Dermis blood vessel endothelial cell (primary cell): Measurements from ENCODE around the gene EQTN. TPM values are rescaled to one million over a fixed set of nuclear protein-coding genes. Genes with fewer than 3 reads are reported as not detected.

Experiments used
- DNase-seq: peaks from one replicate; pipeline ENCODE4 v3.0.0; 2010
- total RNA-seq: library from RNA; depleted of rRNA; stranded (reverse); fragments of >200 nt; gene quantifications from 2 replicates; pipeline ENCODE4 v1.2.3, GENCODE V29; 2014

Gene EQTN
- not detected in 2 replicates for total RNA-seq

GRCh38 chr9:27297050-27297449 is at the start of gene EQTN:
Gene EQTN (minus strand): TSS chr9:27297150. CDS start chr9:27297055, 95 bp downstream.
- no peak for DNase-seq

DNA sequence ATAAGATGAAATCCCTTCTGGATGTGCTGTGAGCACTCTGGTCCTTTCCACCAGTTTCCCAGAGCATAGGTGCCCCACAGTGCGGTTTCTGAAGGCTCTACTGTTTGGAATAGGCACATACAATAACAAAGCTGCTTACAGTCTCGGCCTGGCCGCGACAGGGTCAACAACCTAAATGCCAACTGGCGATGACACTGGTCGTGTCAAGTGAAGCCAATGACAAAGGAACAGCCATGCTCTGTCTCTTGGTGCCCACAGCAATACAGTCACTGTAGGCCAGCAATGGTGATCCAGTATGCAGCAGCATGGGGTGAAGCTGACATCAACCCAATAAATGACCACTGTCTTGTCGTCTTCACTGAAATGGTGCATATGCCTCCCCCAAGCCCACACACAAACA is 47.8 kb upstream of the EQTN start:
- no peak for DNase-seq

- no peak for DNase-seq
These were observed 44.8 kb upstream of the EQTN start for GRCh38 chr9:27341545-27342294.

DNA sequence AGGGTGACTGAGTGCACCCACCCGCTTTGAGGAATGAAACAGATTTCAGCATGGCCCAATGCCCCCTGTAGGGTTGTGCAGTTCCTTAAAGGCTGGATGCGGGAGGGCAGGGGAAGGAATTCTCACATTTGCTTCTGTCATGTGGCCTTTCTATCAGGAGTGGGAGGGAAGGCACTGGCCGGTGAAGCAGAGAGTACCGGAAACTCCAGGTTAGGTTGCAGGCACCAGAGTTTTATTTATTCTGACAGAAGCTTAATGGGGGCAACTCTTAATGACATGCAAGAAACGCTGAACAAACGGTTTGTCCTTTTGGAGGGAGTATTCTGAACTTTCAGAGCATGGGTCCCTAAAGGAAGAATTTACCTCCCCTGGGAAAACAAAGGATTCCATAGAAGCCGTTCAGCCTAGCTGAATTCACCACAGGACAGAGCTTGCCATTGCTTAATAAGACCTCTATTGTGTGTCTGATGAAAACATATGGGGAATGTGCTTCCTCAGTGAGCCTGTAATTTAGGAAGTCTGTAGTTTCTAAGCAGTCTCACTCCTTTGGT is 44.1 kb upstream of the EQTN start:
- DNase-seq = no peak

GRCh38 chr9:27340285-27340674 is 43.3 kb upstream of the EQTN start:
- DNase-seq = no peak

DNA sequence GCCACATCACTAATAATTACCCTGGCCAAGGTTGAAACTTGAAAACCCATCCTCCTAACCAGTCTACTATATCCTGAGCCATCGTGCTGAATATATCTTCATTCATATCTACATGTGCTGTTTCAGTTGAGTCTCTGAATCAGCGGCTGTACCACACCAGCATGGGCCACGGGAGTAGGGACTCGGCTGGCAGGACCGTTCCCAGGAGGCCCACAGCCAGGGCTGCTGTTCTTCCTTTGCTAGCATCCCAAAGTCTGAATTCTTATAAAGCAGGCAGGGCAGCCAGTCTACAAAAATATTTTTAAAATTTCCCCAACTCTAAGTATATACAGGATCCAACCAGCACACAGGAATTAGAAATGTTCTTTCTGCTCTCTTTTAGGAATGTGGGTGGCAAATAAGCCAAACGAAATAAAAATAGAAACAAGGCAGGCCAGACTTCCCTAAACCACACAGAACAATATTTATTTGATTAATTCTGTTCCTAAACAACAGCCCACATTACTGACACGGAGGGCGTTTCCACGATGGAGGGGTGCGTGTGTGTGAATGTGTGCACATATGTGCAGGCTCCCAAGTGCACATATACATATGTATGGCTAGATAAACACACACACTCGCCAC is 42.8 kb upstream of the EQTN start:
- DNase-seq = no peak

DNA sequence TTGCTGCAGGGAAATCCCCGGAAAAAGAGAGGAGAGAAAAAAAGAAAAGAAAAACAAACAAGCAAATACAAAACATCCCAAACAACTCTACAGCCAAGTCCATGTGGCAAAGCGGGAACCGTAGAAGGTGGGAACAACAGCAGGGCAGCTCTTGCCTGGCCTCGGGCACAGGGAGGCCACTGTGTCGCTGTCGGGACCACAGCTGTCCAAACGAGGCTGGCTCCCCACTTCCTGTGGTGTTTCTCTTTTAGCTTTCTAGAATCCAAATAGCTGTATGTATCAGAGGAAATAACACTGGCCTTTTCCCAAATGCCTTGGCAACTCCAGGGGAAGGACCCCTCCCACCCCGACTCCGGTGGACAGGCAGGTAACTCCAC is 41.6 kb upstream of the EQTN start:
- no peak for DNase-seq

DNA sequence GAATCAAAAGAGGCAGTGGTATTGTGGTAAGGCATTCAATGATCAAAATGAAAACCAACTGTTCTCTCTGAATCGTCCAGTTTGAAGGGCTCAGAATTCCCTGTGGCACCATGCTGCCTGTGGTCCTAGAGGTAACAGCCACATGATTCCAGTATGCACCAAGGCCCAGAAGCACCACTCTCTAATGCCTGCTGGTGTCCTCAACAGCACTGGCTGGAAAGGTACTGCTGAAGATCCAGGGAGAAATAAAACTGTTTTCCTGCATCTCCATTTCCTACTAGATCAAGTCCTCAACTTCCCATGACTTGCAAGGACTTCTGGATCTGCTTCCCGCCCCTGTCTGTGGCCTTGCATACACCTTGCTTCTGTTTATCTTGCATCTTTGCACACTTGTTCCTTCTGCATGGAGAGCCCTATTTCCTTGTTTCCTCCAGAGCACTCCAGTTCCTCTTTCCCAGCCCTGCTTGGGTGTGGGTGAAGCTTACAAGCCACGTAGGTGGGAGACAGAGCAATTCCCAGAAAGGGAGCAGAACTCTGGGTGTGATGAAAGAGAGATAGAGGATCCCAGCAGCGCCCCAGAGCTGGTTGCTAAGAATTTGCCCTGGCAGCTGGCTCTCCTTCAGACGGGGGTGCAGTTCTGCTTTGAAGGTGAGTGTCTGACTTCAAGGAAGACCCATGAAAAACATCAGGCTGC is 41.0 kb upstream of the EQTN start:
- DNase-seq = no peak

DNA sequence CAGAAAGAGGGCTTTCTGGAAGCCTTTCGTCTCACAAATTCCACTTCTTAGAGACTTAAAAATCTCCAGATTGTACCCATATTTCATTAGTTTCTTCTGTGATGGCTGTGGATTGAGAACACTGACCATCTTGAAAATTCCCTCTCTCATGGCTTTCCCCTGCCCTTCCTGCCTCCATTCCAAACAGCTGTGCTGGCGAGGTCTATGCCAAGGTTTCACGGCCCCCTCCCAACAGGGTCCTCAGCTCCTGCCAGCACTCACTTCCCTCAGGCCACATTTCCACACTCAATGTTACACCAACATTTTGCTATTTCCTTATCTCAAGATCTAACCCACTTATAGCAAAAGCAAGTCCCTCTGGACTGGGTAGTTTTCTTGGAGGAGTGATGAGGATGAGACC is 40.3 kb upstream of the EQTN start:
- DNase-seq = no peak

- no peak for DNase-seq
These were observed 39.9 kb upstream of the EQTN start for GRCh38 chr9:27336829-27337228.

- DNase-seq = no peak
These were observed 39.2 kb upstream of the EQTN start for GRCh38 chr9:27336126-27336525.

- no peak for DNase-seq
These were observed 38.1 kb upstream of the EQTN start for GRCh38 chr9:27335075-27335474.

- DNase-seq = peak; percentile 82
These were observed 36.5 kb upstream of the EQTN start for GRCh38 chr9:27333241-27334052.

- no peak for DNase-seq
These were observed 34.4 kb upstream of the EQTN start for GRCh38 chr9:27331393-27331792.

GRCh38 chr9:27329291-27329690 is 32.3 kb upstream of the EQTN start:
- no peak for DNase-seq

- DNase-seq = no peak
These were observed 31.5 kb upstream of the EQTN start for GRCh38 chr9:27328483-27328882.

DNA sequence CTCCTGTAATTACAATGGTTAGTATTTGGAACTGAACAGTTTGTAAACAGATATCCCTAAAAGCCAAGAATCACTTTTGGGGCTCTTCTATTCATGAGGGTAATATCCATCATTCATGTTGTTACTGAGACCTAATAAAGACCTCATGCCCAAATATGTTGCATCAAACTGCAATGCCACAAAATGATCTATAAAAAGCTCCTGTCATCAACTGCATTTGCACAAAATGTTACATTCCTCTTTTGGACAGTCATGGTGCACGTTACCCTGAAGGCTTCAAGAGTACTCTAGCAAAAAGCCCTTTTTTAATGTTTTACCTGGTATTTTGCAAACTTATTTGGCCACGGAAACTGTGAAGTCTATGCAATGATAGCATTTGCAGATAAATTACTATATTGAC is 14.2 kb upstream of the EQTN start:
- DNase-seq = no peak

DNA sequence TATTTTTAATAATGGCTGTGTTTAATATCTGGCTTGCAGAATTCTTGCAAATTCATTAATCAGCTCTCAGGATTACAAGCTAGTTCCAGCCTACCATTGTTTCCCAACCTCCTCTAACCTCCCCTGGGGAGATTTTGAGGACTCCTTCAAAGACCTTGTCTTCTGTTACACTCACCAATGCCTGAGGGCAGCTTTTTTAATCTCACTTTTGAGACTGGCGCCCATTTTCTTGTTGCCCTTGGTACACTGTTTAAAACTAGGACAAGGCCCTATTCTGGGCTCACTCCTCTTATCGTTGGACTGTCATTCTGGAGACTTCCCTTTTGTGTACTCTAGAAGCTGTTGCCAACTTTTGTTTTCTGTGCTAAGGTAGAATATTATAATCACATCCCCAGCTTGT is 13.6 kb upstream of the EQTN start:
- no peak for DNase-seq

GRCh38 chr9:27308691-27309390 is 11.9 kb upstream of the EQTN start:
- DNase-seq = no peak

DNA sequence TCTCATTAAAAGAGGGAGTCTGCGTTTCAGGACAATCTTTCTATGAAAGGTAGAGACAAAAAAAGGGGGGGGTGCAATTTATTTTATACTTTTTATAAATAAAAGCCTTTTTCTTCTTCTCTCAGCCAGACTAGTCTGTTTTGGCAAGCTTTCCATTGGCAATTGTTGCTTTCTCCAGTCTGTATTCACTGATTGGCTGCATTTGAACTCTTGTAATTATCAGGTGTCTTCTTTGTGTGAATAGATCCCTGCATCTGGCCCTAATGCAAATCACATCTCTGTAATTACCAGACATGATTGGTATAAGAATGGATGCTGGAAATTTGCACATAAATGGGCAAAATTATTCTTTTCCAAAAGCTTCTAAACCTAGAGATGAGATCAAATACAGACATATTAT is 7.6 kb upstream of the EQTN start:
- no peak for DNase-seq

DNA sequence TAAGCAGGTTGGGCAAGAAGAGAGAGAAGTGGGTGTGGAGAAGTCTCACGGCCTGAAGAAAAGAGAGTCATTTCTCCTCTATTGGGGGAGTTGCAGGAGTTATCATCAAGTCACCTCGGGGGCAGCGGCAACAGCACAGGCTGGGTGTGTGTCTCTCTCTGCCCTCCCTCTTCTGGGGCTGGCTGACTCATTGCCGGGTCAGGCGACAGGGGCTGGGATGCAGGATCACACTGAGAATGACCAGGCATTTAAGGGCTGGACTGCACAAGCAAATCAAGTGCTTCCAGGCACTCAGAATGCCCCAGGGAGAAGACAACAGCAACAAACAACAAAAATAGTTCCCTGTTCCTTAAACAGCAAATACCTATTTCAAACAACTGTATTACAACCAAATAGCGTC is 6.3 kb upstream of the EQTN start:
- DNase-seq = no peak

DNA sequence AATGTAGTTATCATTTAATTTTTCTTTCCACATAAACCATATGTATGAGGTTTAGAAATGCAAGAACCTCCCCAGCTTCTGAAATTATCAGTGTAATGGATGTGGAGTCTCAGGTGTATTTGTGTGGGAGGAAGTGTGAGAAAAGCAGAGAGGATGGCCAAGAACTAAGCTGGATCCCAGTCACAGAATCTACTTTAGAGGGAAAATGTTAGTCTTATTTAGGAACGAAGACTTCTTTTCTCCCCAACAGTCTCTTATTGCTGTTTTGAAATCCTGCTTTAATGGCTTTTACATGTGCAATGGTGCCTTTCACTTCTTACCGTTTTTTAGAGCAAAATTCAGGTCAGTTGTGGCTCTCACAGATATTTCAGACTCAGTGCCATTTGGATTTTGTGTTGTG is 3.0 kb downstream of the EQTN start:
- DNase-seq = no peak
